Naive thymus-derived CD4-positive, alpha-beta T cell (primary cell): ENCODE results near the gene NLGN2. TPM values are rescaled to one million over a fixed set of nuclear protein-coding genes. Genes with fewer than 3 reads are reported as not detected.
"Not testable (repeated sequence)": the region's sequence is repeated elsewhere in the genome, so short reads cannot be mapped to it uniquely, and the experiment has no call there.

Experiments
- ATAC-seq: fragments of 150-1000 bp; cut with Tn5 transposase; 2 replicates; pipeline ENCODE4 v1.10.0; 2021; ENCODE audit warnings: mild to moderate bottlenecking, moderate library complexity
- CTCF ChIA-PET: fragments of 350-600 bp; sonication (Branson Sonifier 250); formaldehyde crosslinking; loops from one replicate; lab custom pipeline; 2021; ENCODE audit warnings: antibody characterized with exemption; lab: Charles Lee
- POLR2A ChIA-PET: fragments of 350-600 bp; sonication (Branson Sonifier 250); formaldehyde crosslinking; loops from one replicate; lab custom pipeline; 2021; ENCODE audit warnings: antibody characterized with exemption, inconsistent platforms; lab: Charles Lee
- DNase-seq, 9 donors: peaks; one replicate each; pipeline versions ENCODE4 v3.0.0 to v3.0.0-alpha.2; 2020 to 2022; ENCODE audit warnings: mixed read lengths in 1 of 9
- H3K27ac ChIP-seq: one replicate; pipeline ENCODE4 v1.7.0; 2013; ENCODE audit warnings: mild to moderate bottlenecking, low read depth, low read length, moderate library complexity
- H3K27me3 ChIP-seq, 2 donors: one replicate each; pipeline ENCODE4 v1.7.0; 2013; ENCODE audit warnings: low read length in 2 of 2, mild to moderate bottlenecking in 2 of 2, moderate library complexity in 2 of 2; ENCODE audit not compliant: control insufficient read depth in 2 of 2, insufficient read depth in 2 of 2
- H3K36me3 ChIP-seq, 3 experiments: 1 replicate in 2 of 3; 2 replicates in 1 of 3; pipeline ENCODE4 v1.7.0; 2013; ENCODE audit warnings: low read length in 3 of 3, mild to moderate bottlenecking in 3 of 3, moderate library complexity in 1 of 3; ENCODE audit not compliant: insufficient read depth in 3 of 3, control insufficient read depth in 2 of 3
- H3K4me1 ChIP-seq, 2 donors: one replicate each; pipeline ENCODE4 v1.7.0; 2013; ENCODE audit warnings: low read length in 2 of 2, mild to moderate bottlenecking in 2 of 2, moderate library complexity in 1 of 2; ENCODE audit not compliant: control insufficient read depth in 2 of 2, insufficient read depth in 2 of 2
- H3K4me3 ChIP-seq: 2 replicates; pipeline ENCODE4 v1.7.0; 2013; ENCODE audit warnings: mild to moderate bottlenecking, low read length
- H3K9me3 ChIP-seq, 3 experiments: 1 replicate in 2 of 3; 2 replicates in 1 of 3; pipeline ENCODE4 v1.7.0; 2013; ENCODE audit warnings: low read length in 3 of 3; ENCODE audit not compliant: control insufficient read depth in 2 of 3
- H3K27ac Mint-ChIP-seq, 9 donors: one replicate each; pipeline ENCODE4 v1.8.0; 2020 to 2022; ENCODE audit warnings: mixed read lengths in 9 of 9, mild to moderate bottlenecking in 8 of 9, moderate library complexity in 5 of 9, inconsistent platforms in 2 of 9
- H3K27me3 Mint-ChIP-seq, 5 donors: one replicate each; pipeline ENCODE4 v1.8.0; 2021 to 2022; ENCODE audit warnings: mixed read lengths in 5 of 5, mild to moderate bottlenecking in 1 of 5
- H3K36me3 Mint-ChIP-seq, 5 donors: one replicate each; pipeline ENCODE4 v1.8.0; 2020 to 2022; ENCODE audit warnings: mixed read lengths in 5 of 5, mild to moderate bottlenecking in 3 of 5, inconsistent platforms in 1 of 5
- H3K4me1 Mint-ChIP-seq, 7 donors: one replicate each; pipeline ENCODE4 v1.8.0; 2020 to 2022; ENCODE audit warnings: mixed read lengths in 7 of 7, mild to moderate bottlenecking in 3 of 7, inconsistent platforms in 1 of 7
- H3K4me3 Mint-ChIP-seq, 10 donors: one replicate each; pipeline ENCODE4 v1.8.0; 2020 to 2022; ENCODE audit warnings: mild to moderate bottlenecking in 10 of 10, mixed read lengths in 10 of 10, moderate library complexity in 6 of 10, inconsistent platforms in 2 of 10
- H3K9me3 Mint-ChIP-seq, 11 donors: one replicate each; pipeline ENCODE4 v1.8.0; 2020 to 2022; ENCODE audit warnings: mixed read lengths in 11 of 11, mild to moderate bottlenecking in 4 of 11, inconsistent platforms in 1 of 11, moderate library complexity in 1 of 11
- intact Hi-C, 2 donors: fragments of 100-400 bp; cut with micrococcal nuclease; formaldehyde crosslinking; loops; one replicate each; pipeline ENCODE4 v1.15.1; 2023
- polyA plus RNA-seq, 2 donors: library from polyadenylated mRNA; unstranded; fragments of 300-500 nt; fragmentation: Illumina TruSeq; gene quantifications; one replicate each; pipeline ENCODE4 v1.2.3, GENCODE V29; 2021
- total RNA-seq, 6 experiments: library from RNA in 5 of 6; stranded (reverse) in 5 of 6; gene quantifications; 1 replicate in 5 of 6; 2 replicates in 1 of 6; pipeline ENCODE4 v1.2.3 and lab custom pipeline; 2021 to 2026

The NLGN2 gene
- total and polyA plus RNA-seq, 7 experiments from 2014 or later, result 0.20 to 17.8 (median 8.6) TPM

DNA sequence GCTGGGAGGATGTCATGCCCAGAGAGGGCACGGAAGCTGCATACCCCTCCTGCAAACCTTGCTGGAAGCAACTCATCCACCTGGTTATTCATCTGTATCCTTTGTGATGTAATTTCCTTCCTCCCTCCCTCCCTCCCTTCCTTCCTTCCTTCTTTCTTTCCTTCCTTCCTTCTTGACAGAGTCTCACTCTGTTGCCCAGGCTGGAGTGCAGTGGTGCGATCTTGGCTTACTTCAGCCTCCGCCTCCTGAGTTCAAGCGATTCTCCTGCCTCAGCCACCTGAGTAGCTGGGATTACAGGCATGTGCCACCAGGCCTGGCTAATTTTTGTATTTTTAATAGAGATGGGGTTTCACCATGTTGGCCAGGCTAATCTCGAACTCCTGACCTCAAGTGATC, 39.0 kb upstream of the NLGN2 start:
- H3K27me3 Mint-ChIP-seq, result peaks cover 0 to 17% (median 0%) of the 10 kb centered on the region in 5 donors

DNA sequence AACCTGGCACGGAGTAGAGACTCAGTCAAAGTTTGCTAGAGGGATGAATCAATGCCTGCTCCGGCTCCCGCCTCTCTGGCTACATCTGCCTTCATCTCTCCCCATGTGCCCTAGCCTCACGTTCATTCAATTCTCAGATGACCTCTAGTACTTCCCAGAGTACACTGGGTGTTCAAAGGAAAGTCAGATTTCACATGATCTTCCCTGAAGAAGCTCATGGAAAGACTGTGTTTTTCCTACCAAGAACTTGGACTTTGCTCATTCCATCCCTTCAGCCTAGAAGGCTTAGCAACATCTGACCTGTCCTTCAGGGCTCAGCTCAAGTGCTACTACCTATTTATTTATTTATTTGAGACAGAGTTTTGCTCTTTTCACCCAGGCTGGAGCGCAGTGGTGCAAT, 37.8 kb upstream of the NLGN2 start:
- Histone ChIP-seq H3K27ac (no peak overlapping the region), H3K9me3 (no peaks in the 10 kb centered on the region), H3K4me1 (no peaks in the 10 kb centered on the region), H3K36me3 (no peaks in the 10 kb centered on the region), H3K4me3 (no peak overlapping the region), H3K27me3 (no peaks in the 10 kb centered on the region)
- no peaks in the 10 kb centered on the region for H3K9me3 Mint-ChIP-seq
- ATAC-seq, result no peak
- intact Hi-C loops, result no loop called here
- H3K36me3 Mint-ChIP-seq, result no peaks in the 10 kb centered on the region
- no peak overlapping the region for H3K4me3 Mint-ChIP-seq
- peaks cover 0 to 20% (median 0%) of the 10 kb centered on the region in 5 donors for H3K27me3 Mint-ChIP-seq
- CTCF ChIA-PET, result interaction anchor here (2.3 kb wide), 1 partner anchor 14 kb away, joined by 8 read pairs; no protein-coding TSS in a partner anchor
- H3K4me1 Mint-ChIP-seq, result peaks cover 0 to 4% (median 0%) of the 10 kb centered on the region in 7 donors
- POLR2A ChIA-PET, result interaction anchor here (0.9 kb wide), 1 partner anchor 10 kb away, joined by 3 read pairs; no protein-coding TSS in a partner anchor
- peak overlapping the region in 1 of 9 donors; percentile 74 for H3K27ac Mint-ChIP-seq
- no peak for DNase-seq

More for the DNA sequence above, 39.0 kb upstream of the NLGN2 start:
- intact Hi-C loops, H3K4me1 Mint-ChIP-seq, H3K9me3 ChIP-seq, H3K4me1 ChIP-seq, DNase-seq, H3K27ac Mint-ChIP-seq, H3K27ac ChIP-seq, H3K9me3 Mint-ChIP-seq, H3K4me3 ChIP-seq, POLR2A ChIA-PET, H3K4me3 Mint-ChIP-seq, ATAC-seq, H3K36me3 ChIP-seq, H3K36me3 Mint-ChIP-seq, H3K27me3 ChIP-seq: not testable (repeated sequence)
- CTCF ChIA-PET, result interaction anchor here (2.3 kb wide), 1 partner anchor 12 kb away, joined by 8 read pairs; no protein-coding TSS in a partner anchor

DNA sequence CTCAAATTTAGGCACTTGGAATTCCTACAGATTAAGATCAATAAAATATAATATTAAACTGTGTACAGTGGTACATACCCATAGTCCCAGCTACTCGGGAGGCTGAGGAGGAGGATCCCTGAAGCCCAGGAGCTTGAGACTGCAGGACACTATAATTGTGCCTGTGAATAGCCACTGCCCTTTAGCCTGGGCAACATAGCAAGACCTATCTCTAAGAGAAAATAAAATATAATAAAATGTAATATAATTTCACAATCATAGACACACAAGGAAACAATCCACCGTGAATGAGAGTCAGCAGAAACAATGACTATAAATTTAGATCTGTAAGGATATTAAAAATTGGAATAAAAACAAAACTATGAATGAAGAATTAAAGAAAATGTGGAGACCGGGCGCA, 36.8 kb upstream of the NLGN2 start:
- Mint-ChIP-seq H3K27ac (no peak overlapping the region), H3K36me3 (no peaks in the 10 kb centered on the region)

DNA sequence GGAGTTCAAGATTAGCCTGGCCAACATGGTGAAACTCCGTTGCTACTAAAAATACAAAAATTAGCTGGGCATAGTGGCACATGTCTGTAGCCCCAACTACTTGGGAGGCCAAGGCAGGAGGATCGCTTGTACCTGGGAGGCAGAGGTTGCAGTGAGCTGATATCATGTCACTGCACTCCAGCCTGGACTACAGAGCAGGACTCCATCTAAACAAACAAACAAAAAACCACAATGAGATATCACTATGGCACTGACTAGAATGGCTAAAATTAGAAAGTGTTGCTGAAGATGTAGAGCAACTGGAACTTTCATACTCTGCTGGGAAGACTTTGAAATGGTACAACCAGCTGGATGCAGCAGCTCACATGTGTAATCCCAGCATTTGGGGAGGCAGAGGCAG, 33.3 kb upstream of the NLGN2 start:
- Histone ChIP-seq H3K27me3 (no peaks in the 10 kb centered on the region), H3K27ac (no peak overlapping the region), H3K9me3 (no peaks in the 10 kb centered on the region), H3K36me3 (no peaks in the 10 kb centered on the region), H3K4me1 (no peaks in the 10 kb centered on the region), H3K4me3 (no peak overlapping the region)
- CTCF ChIA-PET, result interaction anchor here (0.6 kb wide), 1 partner anchor 9 kb away, joined by 4 read pairs; no protein-coding TSS in a partner anchor
- POLR2A ChIA-PET, result interaction anchor here (0.6 to 4.5 kb wide), 2 partner anchors 10 to 81 kb away, joined by 3 to 21 read pairs; no protein-coding TSS in a partner anchor
- Mint-ChIP-seq H3K27ac (no peak overlapping the region), H3K27me3 (peaks cover 5 to 30% (median 15%) of the 10 kb centered on the region in 5 donors), H3K36me3 (peaks cover 0 to 4% (median 0%) of the 10 kb centered on the region in 5 donors), H3K4me3 (no peak overlapping the region), H3K4me1 (peaks cover 0 to 3% (median 0%) of the 10 kb centered on the region in 7 donors), H3K9me3 (peaks cover 0 to 4% (median 0%) of the 10 kb centered on the region in 11 donors)
- intact Hi-C loops, result no loop called here
- DNase-seq (no peak), ATAC-seq (no peak)

More for the DNA sequence above, 36.8 kb upstream of the NLGN2 start:
- H3K27ac ChIP-seq, result no peak overlapping the region
- no peaks in the 10 kb centered on the region for H3K9me3 ChIP-seq
- Mint-ChIP-seq H3K27me3 (peaks cover 0 to 20% (median 0%) of the 10 kb centered on the region in 5 donors), H3K4me1 (peaks cover 0 to 4% (median 0%) of the 10 kb centered on the region in 7 donors), H3K4me3 (no peak overlapping the region), H3K9me3 (no peaks in the 10 kb centered on the region)
- H3K4me3 ChIP-seq, result no peak overlapping the region
- CTCF ChIA-PET, result interaction anchor here (0.7 to 2.3 kb wide), 2 partner anchors 14 to 15 kb away, joined by 6 to 8 read pairs; no protein-coding TSS in a partner anchor
- intact Hi-C loops, result no loop called here
- H3K27me3 ChIP-seq, result no peaks in the 10 kb centered on the region
- POLR2A ChIA-PET, result interaction anchor here (0.6 to 0.9 kb wide), 2 partner anchors 9 to 144 kb away, joined by 3 read pairs; no protein-coding TSS in a partner anchor
- H3K4me1 ChIP-seq, result no peaks in the 10 kb centered on the region
- H3K36me3 ChIP-seq, result no peaks in the 10 kb centered on the region
- ATAC-seq, result no peak
- DNase-seq, result no peak

DNA sequence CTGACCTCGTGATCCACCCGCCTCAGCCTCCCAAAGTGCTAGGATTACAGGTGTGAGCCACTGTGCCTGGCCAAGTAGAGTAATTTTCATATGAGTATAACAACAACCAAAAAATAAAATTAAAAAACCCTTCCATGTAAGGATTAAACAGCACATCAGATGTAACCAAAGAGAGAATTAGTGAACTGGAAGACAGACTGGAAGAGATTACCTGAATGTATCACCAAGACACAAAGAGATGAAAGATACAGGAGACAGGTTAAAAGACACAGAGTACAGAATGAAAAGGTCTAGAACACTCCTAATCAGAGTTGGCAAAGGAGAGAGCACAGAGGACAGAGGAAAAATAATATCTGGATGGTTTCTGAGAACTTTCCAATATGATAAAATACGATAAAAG, 28.5 kb upstream of the NLGN2 start:
- Mint-ChIP-seq H3K36me3 (peaks cover 0 to 10% (median 0%) of the 10 kb centered on the region in 5 donors), H3K4me3 (no peak overlapping the region), H3K27ac (no peak overlapping the region), H3K4me1 (peaks cover 5 to 19% (median 10%) of the 10 kb centered on the region in 7 donors), H3K27me3 (peaks cover 33 to 53% (median 43%) of the 10 kb centered on the region in 5 donors), H3K9me3 (peaks cover 0 to 7% (median 0%) of the 10 kb centered on the region in 11 donors)
- Histone ChIP-seq H3K27me3 (peaks cover 0 to 11% of the 10 kb centered on the region in 2 donors), H3K4me1 (peaks cover 4 to 7% of the 10 kb centered on the region in 2 donors), H3K27ac (no peak overlapping the region), H3K4me3 (no peak overlapping the region), H3K36me3 (no peaks in the 10 kb centered on the region), H3K9me3 (no peaks in the 10 kb centered on the region)
- ATAC-seq (no peak), DNase-seq (no peak)
- intact Hi-C loops, result no loop called here
- POLR2A ChIA-PET, result no interaction called here
- CTCF ChIA-PET, result no interaction called here

DNA sequence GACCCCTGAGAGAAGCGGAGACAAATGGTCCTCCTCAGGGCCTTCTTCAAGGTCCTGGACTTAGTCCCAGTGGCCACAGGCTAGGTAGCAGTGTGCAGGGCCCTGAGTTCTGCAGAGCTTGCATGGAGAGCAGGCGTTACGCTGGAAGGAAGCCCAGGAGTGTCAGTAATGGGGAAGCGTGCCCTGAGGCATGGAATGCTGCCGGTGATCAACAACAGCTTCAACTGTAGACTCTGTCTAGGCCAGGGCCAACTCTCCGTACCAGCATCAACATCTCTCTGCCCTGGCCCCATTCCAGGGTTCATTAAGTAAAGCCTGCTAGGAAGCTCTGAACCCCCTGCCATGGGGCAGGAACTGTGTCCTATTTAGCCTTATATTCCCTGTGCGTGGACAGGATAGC, 27.3 kb upstream of the NLGN2 start:
- H3K27ac ChIP-seq, result no peak overlapping the region
- Mint-ChIP-seq H3K4me3 (peak overlapping the region in 2 of 10 donors; percentile 54), H3K27ac (peak overlapping the region in 1 of 9 donors; percentile 9), H3K27me3 (peaks cover 33 to 50% (median 43%) of the 10 kb centered on the region in 5 donors), H3K9me3 (peaks cover 0 to 7% (median 0%) of the 10 kb centered on the region in 11 donors), H3K4me1 (peaks cover 10 to 23% (median 15%) of the 10 kb centered on the region in 7 donors), H3K36me3 (peaks cover 0 to 10% (median 0%) of the 10 kb centered on the region in 5 donors)
- no peaks in the 10 kb centered on the region for H3K36me3 ChIP-seq
- ATAC-seq (no peak), DNase-seq (no peak)
- H3K4me3 ChIP-seq, result no peak overlapping the region
- peaks cover 10 to 13% of the 10 kb centered on the region in 2 donors for H3K4me1 ChIP-seq
- H3K9me3 ChIP-seq, result no peaks in the 10 kb centered on the region
- H3K27me3 ChIP-seq, result peaks cover 0 to 11% of the 10 kb centered on the region in 2 donors
- POLR2A ChIA-PET, result interaction anchor here (0.7 to 1.0 kb wide), 2 partner anchors 8 to 10 kb away, joined by 3 read pairs; no protein-coding TSS in a partner anchor
- intact Hi-C loops, result loop anchor here in 1 of 2 donors (5.0 kb wide), 2 partner anchors 43 to 232 kb away; partner anchors contain the start of genes ACAP1 and FXR2
- CTCF ChIA-PET, result interaction anchor here (0.9 kb wide), 1 partner anchor 51 kb away, joined by 3 read pairs; no protein-coding TSS in a partner anchor
